CD4-positive, alpha-beta T cell treated with Interleukin-4 for 4 hours (primary cell): ENCODE results near the gene ARVCF.
A peak's percentile ranks its signal among the peaks of the same experiment; 100 is the strongest.

ENCODE experiments used
- DNase-seq: peaks from one replicate; pipeline ENCODE4 v3.0.0-alpha.2; 2020

Gene ARVCF

GRCh38 chr22:20016734-20017621, at the start of gene ARVCF:
ARVCF (minus strand) TSS chr22:20016823; CDS start chr22:19990794, 26,029 bp downstream.
- DNase-seq = peak; percentile 90

- DNase-seq = no peak
These were observed 49.4 kb upstream of the ARVCF start for GRCh38 chr22:20065896-20066616.

- no peak for DNase-seq
These were observed 48.1 kb upstream of the ARVCF start for GRCh38 chr22:20064545-20065262.

- DNase-seq = no peak
These were observed 47.5 kb upstream of the ARVCF start for GRCh38 chr22:20064140-20064480.

GRCh38 chr22:20063271-20064139, 46.9 kb upstream of the ARVCF start:
- no peak for DNase-seq

GRCh38 chr22:20062766-20063083, 46.1 kb upstream of the ARVCF start:
- no peak for DNase-seq

GRCh38 chr22:20062043-20062765, 45.6 kb upstream of the ARVCF start:
- DNase-seq = no peak

- DNase-seq = no peak
These were observed 44.8 kb upstream of the ARVCF start for GRCh38 chr22:20061481-20061861.

- DNase-seq = no peak
These were observed 44.3 kb upstream of the ARVCF start for GRCh38 chr22:20060700-20061480.

- no peak for DNase-seq
These were observed 42.6 kb upstream of the ARVCF start for GRCh38 chr22:20058989-20059770.

GRCh38 chr22:20057596-20058268, 41.1 kb upstream of the ARVCF start:
- no peak for DNase-seq

GRCh38 chr22:20056696-20057386, 40.2 kb upstream of the ARVCF start:
- DNase-seq = no peak

GRCh38 chr22:20056161-20056560, 39.5 kb upstream of the ARVCF start:
- DNase-seq = no peak

- no peak for DNase-seq
These were observed 39.0 kb upstream of the ARVCF start for GRCh38 chr22:20055654-20056053.

- DNase-seq = no peak
These were observed 38.5 kb upstream of the ARVCF start for GRCh38 chr22:20055144-20055543.

- DNase-seq = no peak
These were observed 37.9 kb upstream of the ARVCF start for GRCh38 chr22:20054485-20054884.

GRCh38 chr22:20054034-20054427, 37.4 kb upstream of the ARVCF start:
- no peak for DNase-seq

- no peak for DNase-seq
These were observed 36.9 kb upstream of the ARVCF start for GRCh38 chr22:20053407-20054033.
